Endothelial cell of umbilical vein (primary cell): Measurements from ENCODE around the gene MTAP. TPM values are rescaled to one million over a fixed set of nuclear protein-coding genes. Genes with fewer than 3 reads are reported as not detected.

Experiments used
- BruUV-seq: library from RNA; stranded (reverse); fragments of 400-500 nt; replicated peaks from 2 replicates; lab custom pipeline; 2021; lab: Mats Ljungman, UMichigan
- CTCF ChIA-PET: fragments of 300-600, 350-600 bp; sonication (Branson Sonifier 250); formaldehyde crosslinking; loops from one replicate; lab custom pipeline; 2021; ENCODE audit warnings: antibody characterized with exemption, inconsistent platforms; lab: Charles Lee
- POLR2A ChIA-PET: fragments of 300-600, 350-600 bp; sonication (Branson Sonifier 250); formaldehyde crosslinking; loops from one replicate; lab custom pipeline; 2021; ENCODE audit warnings: antibody characterized with exemption, inconsistent platforms; lab: Charles Lee
- DNase-seq: peaks from one replicate; pipeline ENCODE4 v3.0.0-alpha.2; 2011; ENCODE audit warnings: low read depth, low spot score
- FAIRE-seq: peaks from 2 replicates; lab custom pipeline; 2011; peaks lifted over from hg19 to GRCh38; lab: Jason Lieb, UNC
- H2AFZ ChIP-seq: 2 replicates; pipeline ENCODE4 v1.6.0; 2012; ENCODE audit warnings: low read depth, low read length, control low read depth, inconsistent platforms
- H3K27ac ChIP-seq: 2 replicates; pipeline ENCODE4 v1.5.1; 2011; ENCODE audit warnings: low read depth, mild to moderate bottlenecking, control low read depth, low read length, moderate library complexity; ENCODE audit not compliant: insufficient read depth
- H3K27me3 ChIP-seq, 2 experiments: 2 replicates each; pipeline versions ENCODE4 v1.6.0 to v1.6.1; 2011; ENCODE audit warnings: low read length in 2 of 2, mixed read lengths in 1 of 2; ENCODE audit not compliant: control insufficient read depth in 2 of 2, insufficient read depth in 2 of 2
- H3K36me3 ChIP-seq, 2 experiments: 2 replicates in 1 of 2; 3 replicates in 1 of 2; pipeline ENCODE4 v1.5.1; 2011; ENCODE audit warnings: low read length in 2 of 2, mild to moderate bottlenecking in 1 of 2, moderate library complexity in 1 of 2; ENCODE audit not compliant: control insufficient read depth in 2 of 2, insufficient read depth in 2 of 2; ENCODE audit errors: extremely low read depth in 1 of 2
- H3K4me1 ChIP-seq: 3 replicates; pipeline ENCODE4 v1.5.1; 2011; ENCODE audit warnings: mild to moderate bottlenecking, low read length; ENCODE audit not compliant: control insufficient read depth, insufficient read depth; ENCODE audit errors: extremely low read depth
- H3K4me2 ChIP-seq: 2 replicates; pipeline ENCODE4 v1.6.1; 2011; ENCODE audit warnings: low read length, control low read depth, mixed read lengths; ENCODE audit not compliant: insufficient read depth
- H3K4me3 ChIP-seq, 3 experiments: fragments of 200-600 bp in 1 of 3; sonication (generic), shearing (Covaris generic) in 1 of 3; replicated peaks in 1 of 3; 2 replicates each; pipeline ENCODE4 v1.5.1; 2011 to 2016; ENCODE audit warnings: control low read depth in 3 of 3, low read length in 3 of 3, mild to moderate bottlenecking in 2 of 3, inconsistent platforms in 1 of 3, low read depth in 1 of 3, moderate library complexity in 1 of 3; ENCODE audit not compliant: insufficient read depth in 1 of 3
- H3K79me2 ChIP-seq: 2 replicates; pipeline ENCODE4 v1.6.0; 2012; ENCODE audit warnings: low read length, inconsistent platforms; ENCODE audit not compliant: control insufficient read depth, insufficient read depth
- H3K9ac ChIP-seq: replicated peaks from 2 replicates; pipeline ENCODE3; 2011; ENCODE audit warnings: low read length, control low read depth; ENCODE audit not compliant: insufficient read depth; ENCODE audit errors: extremely low read depth
- H3K9me1 ChIP-seq: replicated peaks from 3 replicates; pipeline ENCODE4 v1.6.0; 2011; ENCODE audit warnings: mild to moderate bottlenecking, low read length; ENCODE audit not compliant: control insufficient read depth, insufficient read depth; ENCODE audit errors: extremely low read depth
- H3K9me3 ChIP-seq: replicated peaks from 2 replicates; pipeline ENCODE4 v1.5.1; 2012; ENCODE audit warnings: low read length, inconsistent platforms; ENCODE audit not compliant: control insufficient read depth, insufficient read depth
- H4K20me1 ChIP-seq: replicated peaks from 2 replicates; pipeline ENCODE3; 2011; ENCODE audit warnings: mild to moderate bottlenecking, low read length; ENCODE audit not compliant: control insufficient read depth, insufficient read depth; ENCODE audit errors: extremely low read depth
- CTCF ChIP-seq, 2 donors: IDR thresholded peaks; 1 replicate in 1 of 2; 2 replicates in 1 of 2; pipeline ENCODE4 v1.5.1; 2011; ENCODE audit warnings: low read length in 2 of 2, mild to moderate bottlenecking in 2 of 2, moderate library complexity in 2 of 2, control low read depth in 1 of 2, inconsistent platforms in 1 of 2, low read depth in 1 of 2; ENCODE audit not compliant: insufficient read depth in 1 of 2; ENCODE audit errors: extremely low read depth in 1 of 2
- EZH2 ChIP-seq: IDR thresholded peaks from 2 replicates; pipeline ENCODE4 v1.6.1; 2012; ENCODE audit warnings: borderline replicate concordance, low read depth, mild to moderate bottlenecking, moderate library complexity, low read length, inconsistent platforms; ENCODE audit not compliant: severe bottlenecking
- FOS ChIP-seq: IDR thresholded peaks from 2 replicates; pipeline ENCODE4 v1.6.1; 2011; ENCODE audit warnings: mild to moderate bottlenecking, low read length, moderate library complexity, borderline replicate concordance; ENCODE audit not compliant: insufficient read depth
- GATA2 ChIP-seq: IDR thresholded peaks from 2 replicates; pipeline ENCODE4 v1.7.0; 2011; ENCODE audit warnings: low read depth, mild to moderate bottlenecking, moderate library complexity, mixed read lengths, low read length; ENCODE audit not compliant: insufficient read length, insufficient read depth
- JUN ChIP-seq: IDR thresholded peaks from 2 replicates; pipeline ENCODE4 v1.6.1; 2011; ENCODE audit warnings: borderline replicate concordance, low read depth; ENCODE audit not compliant: insufficient read length, insufficient read depth
- MYC ChIP-seq: IDR thresholded peaks from one replicate; pipeline ENCODE4 v1.6.1; 2011; ENCODE audit warnings: mild to moderate bottlenecking, low read depth, low read length
- POLR2A ChIP-seq: IDR thresholded peaks from 2 replicates; pipeline ENCODE4 v1.6.1; 2012; ENCODE audit warnings: low read depth, mild to moderate bottlenecking, control low read depth, low read length
- POLR2AphosphoS5 ChIP-seq: IDR thresholded peaks from 2 replicates; pipeline ENCODE4 v1.6.1; 2012; ENCODE audit warnings: low read depth, mild to moderate bottlenecking, control low read depth, low read length, moderate library complexity; ENCODE audit not compliant: insufficient read depth
- dilution Hi-C: fragments of 300-500 bp; cut with MboI; formaldehyde crosslinking; loops from one replicate; pipeline ENCODE4 v1.15.0; 2019; ENCODE audit warnings: low sequenced_read_pairs; ENCODE audit not compliant: extremely low pct_ligation_motif_present
- intact Hi-C: fragments of 100-400 bp; cut with micrococcal nuclease; formaldehyde crosslinking; loops from one replicate; pipeline ENCODE4 v1.10.0; 2022
- polyA plus RNA-seq, 4 experiments: library from polyadenylated mRNA; depleted of rRNA in 3 of 4; stranded (reverse) in 3 of 4; unstranded in 1 of 4; fragments of >200 nt; gene quantifications; 2 replicates each; pipeline versions ENCODE4 v1.2.1 to v1.2.3, GENCODE V29; 2011 to 2012; ENCODE audit warnings: missing spikeins in 1 of 4
- total RNA-seq: library from RNA; stranded (reverse); gene quantifications from 2 replicates; pipeline ENCODE4 v1.2.3, GENCODE V29; 2021
- TF ChIP-seq, protein P1 (sequence below): IDR thresholded peaks from 2 replicates; pipeline ENCODE4 v1.6.1; 2011; ENCODE audit not compliant: insufficient read depth, insufficient read length

MTAP gene
- total and polyA plus RNA-seq, 2 donors (not counting 3 experiments of a cell fraction or from before 2014, with no cell fraction given), result 11.3 to 55.1 TPM

- H3K4me1 ChIP-seq, result peaks cover 18% of the 10 kb centered on the region
- ChIA-PET POLR2A (no interaction called here), CTCF (interaction anchor here (1.0 to 1.3 kb wide), 4 partner anchors 9 to 45 kb away, joined by 3 to 4 read pairs (median 3); no protein-coding TSS in a partner anchor)
- H3K36me3 ChIP-seq, result no peaks in the 10 kb centered on the region
- BruUV-seq, result no TSS peak
- H3K79me2 ChIP-seq, result no peaks in the 10 kb centered on the region
- H2AFZ ChIP-seq, result no peak overlapping the region
- TF ChIP-seq CTCF (IDR thresholded peaks at IDR 0.05; ENCODE audit: extremely low read depth in 1 of 2, insufficient read depth in 1 of 2, low read depth in 1 of 2, low read length in 2 of 2), result no peak
- peak; percentile 55 for TF ChIP-seq GATA2
- H3K4me3 ChIP-seq, result no peak overlapping the region
- intact Hi-C loops, result no loop called here
- FAIRE-seq, result no peak
- dilution Hi-C loops, result no loop called here
- H3K9ac ChIP-seq, result no peak overlapping the region
- no peaks in the 10 kb centered on the region for H3K9me1 ChIP-seq
- no peak for DNase-seq
- no peaks in the 10 kb centered on the region for H3K9me3 ChIP-seq
- no peaks in the 10 kb centered on the region for H3K27me3 ChIP-seq
- H3K27ac ChIP-seq, result no peak overlapping the region
- no peak overlapping the region for H3K4me2 ChIP-seq
- H4K20me1 ChIP-seq, result no peaks in the 10 kb centered on the region
Observed at GRCh38 chr9:21923694-21924093, 121.3 kb downstream of the MTAP start.

- dilution Hi-C loops, result no loop called here
- CTCF ChIA-PET, result no interaction called here
Observed at GRCh38 chr9:21927752-21928151, 125.3 kb downstream of the MTAP start.

More at GRCh38 chr9:21927752-21928151, 125.3 kb downstream of the MTAP start:
- H4K20me1 ChIP-seq, result no peaks in the 10 kb centered on the region
- H3K79me2 ChIP-seq, result no peaks in the 10 kb centered on the region
- POLR2A ChIA-PET, result no interaction called here
- no peaks in the 10 kb centered on the region for H3K4me1 ChIP-seq
- H3K4me2 ChIP-seq, result no peak overlapping the region
- no peaks in the 10 kb centered on the region for H3K9me1 ChIP-seq
- BruUV-seq, result no TSS peak
- H3K9me3 ChIP-seq, result no peaks in the 10 kb centered on the region
- no peaks in the 10 kb centered on the region for H3K36me3 ChIP-seq
- no peak overlapping the region for H3K27ac ChIP-seq
- TF ChIP-seq MYC, result no peak
- no peak for TF ChIP-seq POLR2AphosphoS5
- TF ChIP-seq POLR2A, result no peak
- no peak for TF ChIP-seq CTCF (IDR thresholded peaks at IDR 0.05; ENCODE audit: extremely low read depth in 1 of 2, insufficient read depth in 1 of 2, low read depth in 1 of 2, low read length in 2 of 2)
- no peak for TF ChIP-seq EZH2
- no peak for TF ChIP-seq JUN
- no peak for TF ChIP-seq FOS
- TF ChIP-seq GATA2, result no peak
- TF ChIP-seq, protein P1, sequence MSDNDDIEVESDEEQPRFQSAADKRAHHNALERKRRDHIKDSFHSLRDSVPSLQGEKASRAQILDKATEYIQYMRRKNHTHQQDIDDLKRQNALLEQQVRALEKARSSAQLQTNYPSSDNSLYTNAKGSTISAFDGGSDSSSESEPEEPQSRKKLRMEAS, result no peak
- H2AFZ ChIP-seq, result no peak overlapping the region
- no peak for DNase-seq
- H3K9ac ChIP-seq, result no peak overlapping the region
- H3K27me3 ChIP-seq, result no peaks in the 10 kb centered on the region
- no peak overlapping the region for H3K4me3 ChIP-seq
- intact Hi-C loops, result no loop called here
- no peak for FAIRE-seq
